ENCODE results near the gene ELP4. TPM values are rescaled to one million over a fixed set of nuclear protein-coding genes. Genes with fewer than 3 reads are reported as not detected.

Gene ELP4
- total RNA-seq, 1 experiment from 2014 or later: 21.4 TPM

DNA sequence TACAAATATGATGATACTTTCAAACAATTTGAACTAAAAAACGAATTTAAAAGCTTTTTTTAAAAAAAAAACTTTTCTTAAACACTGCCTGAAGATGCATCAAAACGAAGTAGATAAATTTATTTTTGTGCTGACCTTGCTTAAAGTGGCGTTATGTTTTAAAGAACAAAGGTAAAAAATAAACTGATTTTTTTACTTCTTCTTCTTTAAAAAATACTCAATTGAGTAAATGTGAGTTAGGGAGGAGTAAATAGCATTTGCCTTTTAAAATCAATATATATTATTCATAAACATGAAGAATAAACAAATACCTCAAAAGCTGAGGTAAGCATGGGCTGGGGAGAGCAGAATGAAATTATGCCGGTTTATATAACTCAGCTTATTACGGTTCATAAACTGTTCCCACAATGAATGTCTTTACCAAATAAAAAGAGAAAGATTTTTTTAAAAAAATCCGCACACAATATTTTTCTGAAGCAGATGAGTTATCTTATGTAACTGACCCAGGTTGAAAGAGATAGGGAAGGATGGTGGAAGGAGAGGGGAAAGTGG, 292.5 kb downstream of the ELP4 start (continued):
- no peak for TF ChIP-seq SP1 (IDR thresholded peaks at IDR 0.05; ENCODE audit: low read depth)
- TF ChIP-seq CBX3 (IDR thresholded peaks at IDR 0.05; ENCODE audit: low read depth): no peak
- no peak for TF ChIP-seq SIN3A (IDR thresholded peaks at IDR 0.05; ENCODE audit: low read depth)
- TF ChIP-seq POLR2A (IDR thresholded peaks at IDR 0.05; ENCODE audit: borderline replicate concordance, extremely low read depth, insufficient read depth, insufficient read length): no peak
- TF ChIP-seq EZH2 (IDR thresholded peaks at IDR 0.05): no peak
- no peak for TF ChIP-seq CEBPB (IDR thresholded peaks at IDR 0.05; ENCODE audit: low read depth)
- TF ChIP-seq, protein P1, sequence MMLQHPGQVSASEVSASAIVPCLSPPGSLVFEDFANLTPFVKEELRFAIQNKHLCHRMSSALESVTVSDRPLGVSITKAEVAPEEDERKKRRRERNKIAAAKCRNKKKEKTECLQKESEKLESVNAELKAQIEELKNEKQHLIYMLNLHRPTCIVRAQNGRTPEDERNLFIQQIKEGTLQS (IDR thresholded peaks at IDR 0.05): no peak

DNA sequence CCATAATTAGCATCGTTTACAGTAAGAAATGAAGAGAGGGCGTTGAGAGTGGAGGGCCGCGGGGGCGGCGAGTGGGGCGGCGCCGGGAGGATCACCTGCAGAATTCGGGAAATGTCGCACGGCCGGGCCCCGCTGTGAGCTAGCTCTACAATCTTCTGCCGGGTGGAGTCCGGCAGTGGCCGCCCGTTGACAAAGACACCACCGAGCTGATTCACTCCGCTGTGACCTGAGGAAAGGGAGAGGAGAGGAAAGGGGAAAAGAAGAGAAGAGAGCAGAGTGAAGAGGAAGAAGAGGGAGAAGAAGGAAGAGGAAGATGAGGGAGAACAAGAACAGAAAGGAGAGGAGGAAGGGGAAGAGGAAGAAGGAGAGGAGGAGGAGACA, 293.0 kb downstream of the ELP4 start:
- POLR2A ChIA-PET: no interaction called here
- no peaks in the 10 kb centered on the region for H3K9me3 ChIP-seq (ENCODE audit: control insufficient read depth in 1 of 2, insufficient read depth in 1 of 2, low read depth in 1 of 2, low read length in 2 of 2)

More for the DNA sequence above, 293.0 kb downstream of the ELP4 start:
- no peak overlapping the region for H3K27ac ChIP-seq (ENCODE audit: low read depth, low read length)
- RAD21 ChIA-PET (ENCODE audit: low non-redundant PET in 1 of 2, low total read pairs in 2 of 2, uncharacterized antibody in 2 of 2, unreplicated experiment in 2 of 2): no interaction called here
- H2AFZ ChIP-seq (ENCODE audit: low read depth, low read length, poor library complexity, severe bottlenecking): no peak overlapping the region
- no peaks in the 10 kb centered on the region; a peak in 1 of 4 replicates for H3K36me3 ChIP-seq (ENCODE audit: control insufficient read depth in 1 of 2, insufficient read depth in 2 of 2, low read length in 2 of 2)
- no peaks in the 10 kb centered on the region for H3K9me2 ChIP-seq (ENCODE audit: insufficient read depth)
- H3K4me1 ChIP-seq (ENCODE audit: control insufficient read depth in 1 of 2, insufficient read depth in 2 of 2, low read length in 2 of 2): no peaks in the 10 kb centered on the region
- no peak for DNase-seq (ENCODE audit: low read depth, low spot score)
- CTCF ChIA-PET: no interaction called here
- H3K4me3 ChIP-seq (replicated peaks in 1 of 2; ENCODE audit: low read depth in 1 of 2, low read length in 2 of 2): no peak overlapping the region
- H3K79me2 ChIP-seq (ENCODE audit: insufficient read depth, low read length): no peaks in the 10 kb centered on the region
- BruUV-seq (replicated peaks): no TSS peak
- no peak for ATAC-seq
- H3K9ac ChIP-seq (ENCODE audit: low read length): no peak overlapping the region
- TF ChIP-seq, protein P2, sequence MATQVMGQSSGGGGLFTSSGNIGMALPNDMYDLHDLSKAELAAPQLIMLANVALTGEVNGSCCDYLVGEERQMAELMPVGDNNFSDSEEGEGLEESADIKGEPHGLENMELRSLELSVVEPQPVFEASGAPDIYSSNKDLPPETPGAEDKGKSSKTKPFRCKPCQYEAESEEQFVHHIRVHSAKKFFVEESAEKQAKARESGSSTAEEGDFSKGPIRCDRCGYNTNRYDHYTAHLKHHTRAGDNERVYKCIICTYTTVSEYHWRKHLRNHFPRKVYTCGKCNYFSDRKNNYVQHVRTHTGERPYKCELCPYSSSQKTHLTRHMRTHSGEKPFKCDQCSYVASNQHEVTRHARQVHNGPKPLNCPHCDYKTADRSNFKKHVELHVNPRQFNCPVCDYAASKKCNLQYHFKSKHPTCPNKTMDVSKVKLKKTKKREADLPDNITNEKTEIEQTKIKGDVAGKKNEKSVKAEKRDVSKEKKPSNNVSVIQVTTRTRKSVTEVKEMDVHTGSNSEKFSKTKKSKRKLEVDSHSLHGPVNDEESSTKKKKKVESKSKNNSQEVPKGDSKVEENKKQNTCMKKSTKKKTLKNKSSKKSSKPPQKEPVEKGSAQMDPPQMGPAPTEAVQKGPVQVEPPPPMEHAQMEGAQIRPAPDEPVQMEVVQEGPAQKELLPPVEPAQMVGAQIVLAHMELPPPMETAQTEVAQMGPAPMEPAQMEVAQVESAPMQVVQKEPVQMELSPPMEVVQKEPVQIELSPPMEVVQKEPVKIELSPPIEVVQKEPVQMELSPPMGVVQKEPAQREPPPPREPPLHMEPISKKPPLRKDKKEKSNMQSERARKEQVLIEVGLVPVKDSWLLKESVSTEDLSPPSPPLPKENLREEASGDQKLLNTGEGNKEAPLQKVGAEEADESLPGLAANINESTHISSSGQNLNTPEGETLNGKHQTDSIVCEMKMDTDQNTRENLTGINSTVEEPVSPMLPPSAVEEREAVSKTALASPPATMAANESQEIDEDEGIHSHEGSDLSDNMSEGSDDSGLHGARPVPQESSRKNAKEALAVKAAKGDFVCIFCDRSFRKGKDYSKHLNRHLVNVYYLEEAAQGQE (IDR thresholded peaks at IDR 0.05; ENCODE audit: low read depth): no peak
- TF ChIP-seq TCF7L2 (IDR thresholded peaks at IDR 0.05; ENCODE audit: borderline replicate concordance, extremely low read depth, insufficient read depth, insufficient read length) (no peak), JUND (IDR thresholded peaks at IDR 0.05) (no peak), EGR1 (IDR thresholded peaks at IDR 0.05; ENCODE audit: low read depth) (no peak), EZH2 (IDR thresholded peaks at IDR 0.05) (no peak), POLR2A (IDR thresholded peaks at IDR 0.05; ENCODE audit: borderline replicate concordance, extremely low read depth, insufficient read depth, insufficient read length) (no peak)
- TF ChIP-seq, protein P1 (IDR thresholded peaks at IDR 0.05): no peak
- TF ChIP-seq, protein P3, sequence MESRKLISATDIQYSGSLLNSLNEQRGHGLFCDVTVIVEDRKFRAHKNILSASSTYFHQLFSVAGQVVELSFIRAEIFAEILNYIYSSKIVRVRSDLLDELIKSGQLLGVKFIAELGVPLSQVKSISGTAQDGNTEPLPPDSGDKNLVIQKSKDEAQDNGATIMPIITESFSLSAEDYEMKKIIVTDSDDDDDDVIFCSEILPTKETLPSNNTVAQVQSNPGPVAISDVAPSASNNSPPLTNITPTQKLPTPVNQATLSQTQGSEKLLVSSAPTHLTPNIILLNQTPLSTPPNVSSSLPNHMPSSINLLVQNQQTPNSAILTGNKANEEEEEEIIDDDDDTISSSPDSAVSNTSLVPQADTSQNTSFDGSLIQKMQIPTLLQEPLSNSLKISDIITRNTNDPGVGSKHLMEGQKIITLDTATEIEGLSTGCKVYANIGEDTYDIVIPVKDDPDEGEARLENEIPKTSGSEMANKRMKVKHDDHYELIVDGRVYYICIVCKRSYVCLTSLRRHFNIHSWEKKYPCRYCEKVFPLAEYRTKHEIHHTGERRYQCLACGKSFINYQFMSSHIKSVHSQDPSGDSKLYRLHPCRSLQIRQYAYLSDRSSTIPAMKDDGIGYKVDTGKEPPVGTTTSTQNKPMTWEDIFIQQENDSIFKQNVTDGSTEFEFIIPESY (IDR thresholded peaks at IDR 0.05; ENCODE audit: extremely low read depth, insufficient replicate concordance, low read length): no peak
- intact Hi-C loops (cut with micrococcal nuclease): no loop called here
- no peaks in the 10 kb centered on the region for H4K20me1 ChIP-seq (ENCODE audit: insufficient read depth)
- H3K4me2 ChIP-seq (ENCODE audit: low read length): no peak overlapping the region
- H3K27me3 ChIP-seq (ENCODE audit: insufficient read depth, low read length): no peaks in the 10 kb centered on the region

Data from HCT116 (cell line).